ENCODE measurements around the gene EMILIN1.
A peak's percentile ranks its signal among the peaks of the same experiment; 100 is the strongest.

Gene EMILIN1

GRCh38 chr2:27080140-27080469 is 1.7 kb downstream of the EMILIN1 start:
- Mint-ChIP-seq H3K9me3 (no peaks in the 10 kb centered on the region), H3K4me3 (no peak overlapping the region), H3K4me1 (ENCODE audit: low read depth) (peaks cover 45% of the 10 kb centered on the region), H3K27ac (peak overlapping the region; percentile 29), H3K36me3 (ENCODE audit: low read depth) (peaks cover 2% of the 10 kb centered on the region), H3K27me3 (ENCODE audit: low read depth) (peaks cover 2% of the 10 kb centered on the region)
- DNase-seq (ENCODE audit: low spot score): no peak

DNA sequence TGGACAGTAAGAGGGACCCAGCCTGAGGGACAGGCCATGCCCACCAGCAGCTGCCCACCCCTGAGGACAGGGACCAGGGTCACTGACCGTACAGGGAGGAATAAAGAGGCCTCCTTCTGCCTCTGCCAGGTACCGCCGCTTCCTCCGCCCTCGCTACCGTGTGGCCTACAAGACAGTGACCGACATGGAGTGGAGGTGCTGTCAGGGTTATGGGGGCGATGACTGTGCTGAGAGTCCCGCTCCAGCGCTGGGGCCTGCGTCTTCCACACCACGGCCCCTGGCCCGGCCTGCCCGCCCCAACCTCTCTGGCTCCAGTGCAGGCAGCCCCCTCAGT is 2.2 kb downstream of the EMILIN1 start:
- peaks cover 2% of the 10 kb centered on the region for H3K36me3 Mint-ChIP-seq (ENCODE audit: low read depth)
- peak overlapping the region; percentile 98 for H3K27ac Mint-ChIP-seq
- no peaks in the 10 kb centered on the region for H3K9me3 Mint-ChIP-seq
- H3K4me3 Mint-ChIP-seq: peak overlapping the region; percentile 86
- H3K27me3 Mint-ChIP-seq (ENCODE audit: low read depth): peaks cover 2% of the 10 kb centered on the region
- DNase-seq (ENCODE audit: low spot score): no peak
- H3K4me1 Mint-ChIP-seq (ENCODE audit: low read depth): peaks cover 45% of the 10 kb centered on the region

GRCh38 chr2:27081984-27082772 is 3.8 kb downstream of the EMILIN1 start:
- peak overlapping the region; percentile 98 for H3K27ac Mint-ChIP-seq
- peaks cover 2% of the 10 kb centered on the region for H3K36me3 Mint-ChIP-seq (ENCODE audit: low read depth)
- H3K27me3 Mint-ChIP-seq (ENCODE audit: low read depth): no peaks in the 10 kb centered on the region
- no peaks in the 10 kb centered on the region for H3K9me3 Mint-ChIP-seq
- H3K4me3 Mint-ChIP-seq: peak overlapping the region; percentile 86
- H3K4me1 Mint-ChIP-seq (ENCODE audit: low read depth): peaks cover 36% of the 10 kb centered on the region
- no peak for DNase-seq (ENCODE audit: low spot score)

- H3K27ac Mint-ChIP-seq: no peak overlapping the region
- H3K4me1 Mint-ChIP-seq (ENCODE audit: low read depth): peaks cover 38% of the 10 kb centered on the region
- peaks cover 2% of the 10 kb centered on the region for H3K36me3 Mint-ChIP-seq (ENCODE audit: low read depth)
- no peaks in the 10 kb centered on the region for H3K27me3 Mint-ChIP-seq (ENCODE audit: low read depth)
- no peak for DNase-seq (ENCODE audit: low spot score)
- H3K9me3 Mint-ChIP-seq: no peaks in the 10 kb centered on the region
- H3K4me3 Mint-ChIP-seq: no peak overlapping the region
Observed at GRCh38 chr2:27082773-27083409, 4.5 kb downstream of the EMILIN1 start.

- H3K27me3 Mint-ChIP-seq (ENCODE audit: low read depth): no peaks in the 10 kb centered on the region
- H3K27ac Mint-ChIP-seq: no peak overlapping the region
- no peaks in the 10 kb centered on the region for H3K9me3 Mint-ChIP-seq
- peaks cover 37% of the 10 kb centered on the region for H3K4me1 Mint-ChIP-seq (ENCODE audit: low read depth)
- H3K4me3 Mint-ChIP-seq: no peak overlapping the region
- no peak for DNase-seq (ENCODE audit: low spot score)
- peaks cover 2% of the 10 kb centered on the region for H3K36me3 Mint-ChIP-seq (ENCODE audit: low read depth)
Observed at GRCh38 chr2:27083410-27084296, 5.2 kb downstream of the EMILIN1 start.

GRCh38 chr2:27084297-27085061 is 6.1 kb downstream of the EMILIN1 start:
- Mint-ChIP-seq H3K9me3 (no peaks in the 10 kb centered on the region), H3K27ac (peak overlapping the region; percentile 41)

DNA sequence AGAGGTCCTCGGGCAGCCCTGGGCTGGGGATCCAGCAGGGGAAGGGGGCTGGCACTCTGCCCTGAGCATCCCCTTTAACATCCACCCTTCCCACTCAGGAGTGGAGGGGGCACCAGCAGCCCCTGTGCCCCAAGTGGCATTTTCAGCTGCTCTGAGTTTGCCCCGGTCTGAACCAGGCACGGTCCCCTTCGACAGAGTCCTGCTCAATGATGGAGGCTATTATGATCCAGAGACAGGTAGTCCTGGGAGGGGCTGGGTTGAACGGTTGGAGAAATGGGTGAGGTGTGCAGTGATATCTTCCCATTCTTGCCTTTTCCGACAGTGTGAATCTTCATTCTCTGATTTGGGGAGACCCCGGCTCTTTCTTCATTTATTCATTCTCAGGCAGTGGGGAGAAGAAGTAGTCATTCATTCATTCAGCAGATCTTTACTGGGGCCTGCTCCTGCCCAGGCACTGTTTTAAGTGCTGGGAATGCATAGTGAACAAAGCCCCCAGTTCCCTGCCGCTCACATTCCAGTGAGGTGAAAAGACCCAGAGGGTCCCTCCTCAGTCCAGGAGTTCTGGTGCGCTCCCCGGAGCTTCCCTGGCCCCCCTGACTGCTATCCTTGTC is 6.8 kb downstream of the EMILIN1 start:
- Mint-ChIP-seq H3K4me3 (peak overlapping the region; percentile 84), H3K27ac (peak overlapping the region; percentile 73), H3K4me1 (ENCODE audit: low read depth) (peaks cover 43% of the 10 kb centered on the region), H3K27me3 (ENCODE audit: low read depth) (no peaks in the 10 kb centered on the region), H3K9me3 (no peaks in the 10 kb centered on the region), H3K36me3 (ENCODE audit: low read depth) (peaks cover 4% of the 10 kb centered on the region)
- DNase-seq (ENCODE audit: low spot score): no peak

More at GRCh38 chr2:27084297-27085061, 6.1 kb downstream of the EMILIN1 start:
- H3K36me3 Mint-ChIP-seq (ENCODE audit: low read depth): peaks cover 4% of the 10 kb centered on the region
- peak overlapping the region; percentile 84 for H3K4me3 Mint-ChIP-seq
- DNase-seq (ENCODE audit: low spot score): no peak
- no peaks in the 10 kb centered on the region for H3K27me3 Mint-ChIP-seq (ENCODE audit: low read depth)
- peaks cover 42% of the 10 kb centered on the region for H3K4me1 Mint-ChIP-seq (ENCODE audit: low read depth)

- Mint-ChIP-seq H3K27ac (peak overlapping the region; percentile 73), H3K4me3 (peak overlapping the region; percentile 84), H3K9me3 (no peaks in the 10 kb centered on the region), H3K4me1 (ENCODE audit: low read depth) (peaks cover 39% of the 10 kb centered on the region), H3K27me3 (ENCODE audit: low read depth) (no peaks in the 10 kb centered on the region), H3K36me3 (ENCODE audit: low read depth) (peaks cover 4% of the 10 kb centered on the region)
- peak; percentile 51 for DNase-seq (ENCODE audit: low spot score)
Observed at GRCh38 chr2:27085673-27086089, 7.3 kb downstream of the EMILIN1 start.

DNA sequence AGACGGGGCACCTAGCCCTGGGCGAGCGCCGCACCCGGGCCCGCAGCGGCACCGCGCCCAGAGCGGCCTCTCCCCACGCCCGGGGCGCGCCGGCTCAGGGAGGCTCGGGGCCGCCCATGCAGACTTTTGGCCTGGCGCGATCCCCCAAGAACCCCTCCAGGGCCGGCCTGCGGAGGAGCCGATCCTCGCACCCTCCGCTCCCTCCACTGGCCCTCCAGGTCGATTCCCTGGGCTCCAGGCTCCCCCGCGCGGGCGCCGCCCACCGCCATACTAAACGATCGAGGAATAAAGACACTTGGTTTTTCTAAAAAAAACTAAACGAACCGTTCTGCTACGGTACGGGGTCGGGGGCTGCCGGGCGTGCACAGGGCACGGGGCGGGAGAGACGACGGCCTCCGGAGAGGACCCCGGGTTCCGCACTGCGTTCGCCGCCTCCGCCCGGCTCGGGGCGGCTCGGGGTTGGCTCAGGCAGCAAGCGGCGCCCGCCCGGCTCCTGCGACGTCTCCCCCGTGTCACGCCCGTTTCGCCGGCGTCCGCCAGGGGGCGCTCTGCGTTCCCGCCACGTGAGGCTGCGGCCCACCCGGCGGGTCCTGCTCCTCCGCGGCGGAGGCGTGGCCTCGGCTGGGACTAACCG is 7.8 kb downstream of the EMILIN1 start:
- DNase-seq (ENCODE audit: low spot score): peak; percentile 99
- peaks cover 34% of the 10 kb centered on the region for H3K4me1 Mint-ChIP-seq (ENCODE audit: low read depth)
- no peaks in the 10 kb centered on the region for H3K27me3 Mint-ChIP-seq (ENCODE audit: low read depth)

GRCh38 chr2:27086724-27087593 is 8.5 kb downstream of the EMILIN1 start, which contains the start of gene KHK:
Gene KHK (plus strand): TSS chr2:27086772. CDS start chr2:27087260, 488 bp downstream.
- Mint-ChIP-seq H3K4me1 (ENCODE audit: low read depth) (peaks cover 28% of the 10 kb centered on the region), H3K4me3 (peak within 1 kb of the TSS; percentile 91), H3K27ac (peak within 1 kb of the TSS; percentile 88), H3K36me3 (ENCODE audit: low read depth) (peaks cover 2% of the 10 kb centered on the region), H3K27me3 (ENCODE audit: low read depth) (no peaks in the 10 kb centered on the region), H3K9me3 (no peaks in the 10 kb centered on the region)
- no peak for DNase-seq (ENCODE audit: low spot score)

More for the DNA sequence above, 7.8 kb downstream of the EMILIN1 start:
- Mint-ChIP-seq H3K27ac (peak overlapping the region; percentile 88), H3K9me3 (no peaks in the 10 kb centered on the region), H3K4me3 (peak overlapping the region; percentile 84), H3K36me3 (ENCODE audit: low read depth) (peaks cover 4% of the 10 kb centered on the region)

GRCh38 chr2:27087823-27088410 is 9.5 kb downstream of the EMILIN1 start:
- H3K27ac Mint-ChIP-seq: no peak overlapping the region
- H3K36me3 Mint-ChIP-seq (ENCODE audit: low read depth): peaks cover 2% of the 10 kb centered on the region
- H3K4me3 Mint-ChIP-seq: peak overlapping the region; percentile 91
- no peaks in the 10 kb centered on the region for H3K9me3 Mint-ChIP-seq
- H3K27me3 Mint-ChIP-seq (ENCODE audit: low read depth): no peaks in the 10 kb centered on the region
- no peak for DNase-seq (ENCODE audit: low spot score)
- peaks cover 28% of the 10 kb centered on the region for H3K4me1 Mint-ChIP-seq (ENCODE audit: low read depth)

- Mint-ChIP-seq H3K4me3 (peak overlapping the region; percentile 18), H3K27ac (no peak overlapping the region), H3K4me1 (ENCODE audit: low read depth) (peaks cover 28% of the 10 kb centered on the region), H3K36me3 (ENCODE audit: low read depth) (peaks cover 2% of the 10 kb centered on the region), H3K27me3 (ENCODE audit: low read depth) (no peaks in the 10 kb centered on the region), H3K9me3 (no peaks in the 10 kb centered on the region)
- no peak for DNase-seq (ENCODE audit: low spot score)
Observed at GRCh38 chr2:27088634-27089033, 10.2 kb downstream of the EMILIN1 start.

Data from T-helper 2 cell treated with Interferon-gamma antibody and Interleukin-4, amounts not matched to agents 5 μg/mL and 100 μg/mL, for 36 hours (primary cell).